Fibroblast of lung (primary cell): Measurements from ENCODE around the gene C17orf50.

ENCODE experiments used
- EZH2 ChIP-seq: IDR thresholded peaks from 2 replicates; pipeline ENCODE4 v1.5.1; 2012; ENCODE audit warnings: low read length, control low read depth, mild to moderate bottlenecking; ENCODE audit errors: missing control alignments
- TF ChIP-seq, protein P1 (sequence below), 2 donors: IDR thresholded peaks in 1 of 2; conservative IDR thresholded peaks in 1 of 2; 1 replicate in 1 of 2; 2 replicates in 1 of 2; pipeline ENCODE4 v1.5.1; 2011 to 2012; ENCODE audit warnings: low read length in 2 of 2, control low read depth in 1 of 2, inconsistent platforms in 1 of 2, low read depth in 1 of 2, mild to moderate bottlenecking in 1 of 2

DNA sequence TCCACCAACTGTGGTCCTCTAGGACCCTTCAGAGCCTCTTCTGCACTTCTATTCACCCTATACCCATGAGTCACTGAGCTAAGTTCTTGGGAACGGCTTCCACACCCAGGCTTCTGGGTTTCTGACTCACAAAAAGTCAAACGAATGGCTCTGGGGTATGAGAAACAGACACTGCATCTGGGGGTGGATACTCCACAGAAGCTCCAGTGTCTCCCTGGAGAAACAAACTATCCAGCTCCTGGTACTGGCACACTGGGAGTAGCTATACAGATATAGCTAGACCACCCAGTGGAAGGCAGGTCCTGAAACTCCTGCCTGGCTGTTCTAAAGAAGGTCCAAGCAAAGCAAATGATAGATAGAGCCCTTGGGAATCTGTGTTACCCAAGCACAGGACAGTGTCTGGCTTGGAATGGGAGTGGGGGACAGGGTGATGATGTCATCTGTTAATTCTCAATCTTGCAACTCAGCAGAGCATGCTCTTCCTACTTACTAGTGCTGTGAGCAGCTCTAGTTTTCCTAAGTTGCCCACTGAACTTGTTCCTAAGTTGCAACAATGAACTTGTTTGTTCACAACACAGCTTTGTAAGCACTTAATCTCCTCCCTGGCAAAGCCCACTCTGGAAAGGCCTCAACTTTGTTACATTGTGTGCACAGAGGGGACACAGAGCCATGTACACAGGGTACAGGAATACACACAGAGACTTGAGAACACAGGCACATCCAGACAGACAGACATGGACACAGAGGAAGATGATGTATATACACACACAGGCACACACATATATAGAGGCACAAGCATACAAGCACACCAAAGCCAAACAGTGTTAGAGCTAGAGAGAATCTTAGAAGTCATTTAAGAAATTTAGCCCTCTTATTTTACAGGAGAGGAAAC, 28.0 kb downstream of the C17orf50 start:
- TF ChIP-seq, protein P1, sequence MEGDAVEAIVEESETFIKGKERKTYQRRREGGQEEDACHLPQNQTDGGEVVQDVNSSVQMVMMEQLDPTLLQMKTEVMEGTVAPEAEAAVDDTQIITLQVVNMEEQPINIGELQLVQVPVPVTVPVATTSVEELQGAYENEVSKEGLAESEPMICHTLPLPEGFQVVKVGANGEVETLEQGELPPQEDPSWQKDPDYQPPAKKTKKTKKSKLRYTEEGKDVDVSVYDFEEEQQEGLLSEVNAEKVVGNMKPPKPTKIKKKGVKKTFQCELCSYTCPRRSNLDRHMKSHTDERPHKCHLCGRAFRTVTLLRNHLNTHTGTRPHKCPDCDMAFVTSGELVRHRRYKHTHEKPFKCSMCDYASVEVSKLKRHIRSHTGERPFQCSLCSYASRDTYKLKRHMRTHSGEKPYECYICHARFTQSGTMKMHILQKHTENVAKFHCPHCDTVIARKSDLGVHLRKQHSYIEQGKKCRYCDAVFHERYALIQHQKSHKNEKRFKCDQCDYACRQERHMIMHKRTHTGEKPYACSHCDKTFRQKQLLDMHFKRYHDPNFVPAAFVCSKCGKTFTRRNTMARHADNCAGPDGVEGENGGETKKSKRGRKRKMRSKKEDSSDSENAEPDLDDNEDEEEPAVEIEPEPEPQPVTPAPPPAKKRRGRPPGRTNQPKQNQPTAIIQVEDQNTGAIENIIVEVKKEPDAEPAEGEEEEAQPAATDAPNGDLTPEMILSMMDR (conservative IDR thresholded peaks at IDR 0.05 in 1 of 2, IDR thresholded peaks at IDR 0.05 in 1 of 2; ENCODE audit: low read depth in 1 of 2, low read length in 2 of 2), result no peak
- TF ChIP-seq EZH2, result no peak
